HG03460 (cell line): ENCODE data around the gene GPC3.

Experiments used
- ATAC-seq: cut with Tn5 transposase; IDR thresholded peaks from one replicate; pipeline ENCODE4 v1.9.1; 2021; ENCODE audit not compliant: unreplicated experiment

Gene GPC3

GRCh38 chrX:133611676-133612075, 373.7 kb downstream of the GPC3 start:
- ATAC-seq = no peak

GRCh38 chrX:133610056-133610455, 375.3 kb downstream of the GPC3 start:
- no peak for ATAC-seq

GRCh38 chrX:133609166-133609565, 376.2 kb downstream of the GPC3 start:
- no peak for ATAC-seq

GRCh38 chrX:133608406-133608805, 377.0 kb downstream of the GPC3 start:
- ATAC-seq = no peak

- ATAC-seq = no peak
Measured at GRCh38 chrX:133607419-133608348, 377.7 kb downstream of the GPC3 start.

- ATAC-seq = no peak
Measured at GRCh38 chrX:133606990-133607389, 378.4 kb downstream of the GPC3 start.

GRCh38 chrX:133604801-133605200, 380.6 kb downstream of the GPC3 start:
- no peak for ATAC-seq

- no peak for ATAC-seq
Measured at GRCh38 chrX:133602881-133603280, 382.5 kb downstream of the GPC3 start.

GRCh38 chrX:133601116-133601515, 384.3 kb downstream of the GPC3 start:
- ATAC-seq = no peak

- ATAC-seq = no peak
Measured at GRCh38 chrX:133600536-133600935, 384.9 kb downstream of the GPC3 start.

- no peak for ATAC-seq
Measured at GRCh38 chrX:133598601-133599335, 386.6 kb downstream of the GPC3 start.

GRCh38 chrX:133594156-133594555, 391.2 kb downstream of the GPC3 start:
- no peak for ATAC-seq

- ATAC-seq = no peak
Measured at GRCh38 chrX:133593531-133593930, 391.9 kb downstream of the GPC3 start.

GRCh38 chrX:133590703-133591505, 394.5 kb downstream of the GPC3 start:
- no peak for ATAC-seq

GRCh38 chrX:133588827-133589226, 396.6 kb downstream of the GPC3 start:
- no peak for ATAC-seq

GRCh38 chrX:133587818-133588217, 397.6 kb downstream of the GPC3 start:
- no peak for ATAC-seq

GRCh38 chrX:133587071-133587470, 398.3 kb downstream of the GPC3 start:
- ATAC-seq = no peak

GRCh38 chrX:133586443-133586842, 399.0 kb downstream of the GPC3 start:
- ATAC-seq = no peak

- ATAC-seq = no peak
Measured at GRCh38 chrX:133583825-133584224, 401.6 kb downstream of the GPC3 start.

- ATAC-seq = no peak
Measured at GRCh38 chrX:133580625-133581024, 404.8 kb downstream of the GPC3 start.

- ATAC-seq = no peak
Measured at GRCh38 chrX:133579631-133580030, 405.8 kb downstream of the GPC3 start.
